WTC11 (cell line): ENCODE measurements around the gene KRTAP4-7.

Experiments used
- ATF2 ChIP-seq: sonication (generic); formaldehyde crosslinking; IDR thresholded peaks from 2 replicates; pipeline ENCODE4 v1.8.1; 2022; ENCODE audit warnings: low read depth, missing genetic modification reagents, borderline replicate concordance
- CBFB ChIP-seq: sonication (generic); formaldehyde crosslinking; IDR thresholded peaks from 2 replicates; pipeline ENCODE4 v1.8.1; 2022; ENCODE audit warnings: mild to moderate bottlenecking, low read depth, missing genetic modification reagents
- CTCF ChIP-seq: fragments of 200-600 bp; IDR thresholded peaks from 2 replicates; pipeline ENCODE4 v1.8.0; 2022; ENCODE audit warnings: antibody characterized with exemption
- FOXP4 ChIP-seq: sonication (generic); formaldehyde crosslinking; IDR thresholded peaks from 2 replicates; pipeline ENCODE4 v1.8.0; 2022; ENCODE audit warnings: mild to moderate bottlenecking, missing genetic modification reagents
- JUN ChIP-seq: sonication (generic); formaldehyde crosslinking; IDR thresholded peaks from 2 replicates; pipeline ENCODE4 v1.8.0; 2023; ENCODE audit warnings: mild to moderate bottlenecking, missing genetic modification reagents
- MAX ChIP-seq: sonication (generic); formaldehyde crosslinking; IDR thresholded peaks from 2 replicates; pipeline ENCODE4 v1.8.0; 2022; ENCODE audit warnings: mild to moderate bottlenecking, missing genetic modification reagents
- NFE2L1 ChIP-seq: sonication (generic); formaldehyde crosslinking; IDR thresholded peaks from 2 replicates; pipeline ENCODE4 v1.8.1; 2023; ENCODE audit warnings: missing genetic modification reagents
- NR2C2 ChIP-seq: sonication (generic); formaldehyde crosslinking; IDR thresholded peaks from 2 replicates; pipeline ENCODE4 v1.8.0; 2022; ENCODE audit warnings: mild to moderate bottlenecking, missing genetic modification reagents
- SP1 ChIP-seq: sonication (generic); formaldehyde crosslinking; conservative IDR thresholded peaks from 2 replicates; pipeline ENCODE4 v1.8.1; 2022; ENCODE audit warnings: missing genetic modification reagents
- TEAD4 ChIP-seq: sonication (generic); formaldehyde crosslinking; IDR thresholded peaks from 2 replicates; pipeline ENCODE4 v1.8.0; 2022; ENCODE audit warnings: mild to moderate bottlenecking, missing genetic modification reagents
- ZNF138 ChIP-seq: sonication (generic); formaldehyde crosslinking; conservative IDR thresholded peaks from 2 replicates; pipeline ENCODE4 v1.8.1; 2022; ENCODE audit warnings: mild to moderate bottlenecking, moderate library complexity, missing genetic modification reagents
- ZNF281 ChIP-seq: sonication (generic); formaldehyde crosslinking; IDR thresholded peaks from 2 replicates; pipeline ENCODE4 v1.8.0; 2023; ENCODE audit warnings: mild to moderate bottlenecking, missing genetic modification reagents

- TF ChIP-seq CBFB (CRISPR knock-in tag) (no peak), JUN (CRISPR knock-in tag) (no peak), NR2C2 (CRISPR knock-in tag) (no peak), CTCF (no peak), SP1 (no peak), ZNF138 (no peak), ATF2 (CRISPR knock-in tag) (no peak), MAX (no peak), TEAD4 (CRISPR knock-in tag) (no peak), FOXP4 (CRISPR knock-in tag) (no peak), NFE2L1 (no peak), ZNF281 (no peak)
Measured at GRCh38 chr17:41054025-41054424, 29.9 kb upstream of the KRTAP4-7 start.
